HFFc6 (cell line): ENCODE results near the gene NFIA. TPM values are rescaled to one million over a fixed set of nuclear protein-coding genes. Genes with fewer than 3 reads are reported as not detected.

ENCODE experiments used
- DNase-seq: peaks from one replicate; pipeline ENCODE4 v3.0.0-alpha.2; 2018
- H3K27ac Mint-ChIP-seq: 2 replicates; pipeline ENCODE4 v1.8.0; 2020; ENCODE audit warnings: mild to moderate bottlenecking, mixed read lengths
- H3K27me3 Mint-ChIP-seq: 2 replicates; pipeline ENCODE4 v1.8.0; 2021; ENCODE audit warnings: mild to moderate bottlenecking, moderate library complexity, mixed read lengths; ENCODE audit not compliant: insufficient read depth
- H3K36me3 Mint-ChIP-seq: 2 replicates; pipeline ENCODE4 v1.8.0; 2021; ENCODE audit warnings: low read depth, mixed read lengths
- H3K4me1 Mint-ChIP-seq: 2 replicates; pipeline ENCODE4 v1.8.0; 2020; ENCODE audit warnings: low read depth, mixed read lengths
- H3K4me3 Mint-ChIP-seq: 2 replicates; pipeline ENCODE4 v1.8.0; 2020; ENCODE audit warnings: mild to moderate bottlenecking, moderate library complexity, mixed read lengths
- H3K9me3 Mint-ChIP-seq: 2 replicates; pipeline ENCODE4 v1.8.0; 2020; ENCODE audit warnings: mild to moderate bottlenecking, mixed read lengths
- total RNA-seq, 6 experiments: library from RNA; stranded (reverse); fragmentation: NEBNext Ultra II Directional; extraction: Animal tissue kit (Norgen Biotek cat#: 25700); gene quantifications; 2 replicates in 1 of 6; 3 replicates in 5 of 6; pipeline ENCODE4 v1.2.3, GENCODE V29; 2021
- TF ChIP-seq, protein P1 (sequence below): fragments of 200-600 bp; sonication (generic); IDR thresholded peaks from 2 replicates; pipeline ENCODE4 v1.5.0; 2021; ENCODE audit warnings: antibody characterized with exemption, mild to moderate bottlenecking

NFIA gene
- total RNA-seq, 6 experiments from 2014 or later, result 8.5 to 11.3 (median 10.4) TPM

DNA sequence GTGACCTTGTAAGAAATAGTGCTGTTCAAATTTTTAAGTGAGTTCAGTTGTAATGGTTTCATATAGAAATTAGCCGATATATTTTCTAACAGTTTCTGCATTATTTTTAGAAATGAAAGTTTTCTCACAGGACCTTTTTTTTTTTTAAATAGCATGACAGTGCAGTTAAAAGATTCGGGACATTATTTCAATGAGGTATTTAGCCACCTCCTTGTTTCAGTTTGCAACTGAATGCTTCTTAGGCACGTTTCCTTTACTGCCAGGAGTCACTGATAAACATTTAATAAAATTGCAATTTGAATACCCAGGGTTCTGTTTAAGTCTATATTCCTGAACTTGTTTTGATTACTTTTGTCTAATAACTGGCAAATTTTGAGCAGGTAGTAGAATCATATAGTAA is 337.9 kb downstream of the NFIA start:
- DNase-seq, result no peak
- no peaks in the 10 kb centered on the region for H3K9me3 Mint-ChIP-seq
- no peak overlapping the region for H3K4me3 Mint-ChIP-seq
- no peaks in the 10 kb centered on the region for H3K27me3 Mint-ChIP-seq
- no peaks in the 10 kb centered on the region for H3K4me1 Mint-ChIP-seq
- TF ChIP-seq, protein P1, sequence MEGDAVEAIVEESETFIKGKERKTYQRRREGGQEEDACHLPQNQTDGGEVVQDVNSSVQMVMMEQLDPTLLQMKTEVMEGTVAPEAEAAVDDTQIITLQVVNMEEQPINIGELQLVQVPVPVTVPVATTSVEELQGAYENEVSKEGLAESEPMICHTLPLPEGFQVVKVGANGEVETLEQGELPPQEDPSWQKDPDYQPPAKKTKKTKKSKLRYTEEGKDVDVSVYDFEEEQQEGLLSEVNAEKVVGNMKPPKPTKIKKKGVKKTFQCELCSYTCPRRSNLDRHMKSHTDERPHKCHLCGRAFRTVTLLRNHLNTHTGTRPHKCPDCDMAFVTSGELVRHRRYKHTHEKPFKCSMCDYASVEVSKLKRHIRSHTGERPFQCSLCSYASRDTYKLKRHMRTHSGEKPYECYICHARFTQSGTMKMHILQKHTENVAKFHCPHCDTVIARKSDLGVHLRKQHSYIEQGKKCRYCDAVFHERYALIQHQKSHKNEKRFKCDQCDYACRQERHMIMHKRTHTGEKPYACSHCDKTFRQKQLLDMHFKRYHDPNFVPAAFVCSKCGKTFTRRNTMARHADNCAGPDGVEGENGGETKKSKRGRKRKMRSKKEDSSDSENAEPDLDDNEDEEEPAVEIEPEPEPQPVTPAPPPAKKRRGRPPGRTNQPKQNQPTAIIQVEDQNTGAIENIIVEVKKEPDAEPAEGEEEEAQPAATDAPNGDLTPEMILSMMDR, result no peak
- no peak overlapping the region for H3K27ac Mint-ChIP-seq
- H3K36me3 Mint-ChIP-seq, result no peaks in the 10 kb centered on the region

DNA sequence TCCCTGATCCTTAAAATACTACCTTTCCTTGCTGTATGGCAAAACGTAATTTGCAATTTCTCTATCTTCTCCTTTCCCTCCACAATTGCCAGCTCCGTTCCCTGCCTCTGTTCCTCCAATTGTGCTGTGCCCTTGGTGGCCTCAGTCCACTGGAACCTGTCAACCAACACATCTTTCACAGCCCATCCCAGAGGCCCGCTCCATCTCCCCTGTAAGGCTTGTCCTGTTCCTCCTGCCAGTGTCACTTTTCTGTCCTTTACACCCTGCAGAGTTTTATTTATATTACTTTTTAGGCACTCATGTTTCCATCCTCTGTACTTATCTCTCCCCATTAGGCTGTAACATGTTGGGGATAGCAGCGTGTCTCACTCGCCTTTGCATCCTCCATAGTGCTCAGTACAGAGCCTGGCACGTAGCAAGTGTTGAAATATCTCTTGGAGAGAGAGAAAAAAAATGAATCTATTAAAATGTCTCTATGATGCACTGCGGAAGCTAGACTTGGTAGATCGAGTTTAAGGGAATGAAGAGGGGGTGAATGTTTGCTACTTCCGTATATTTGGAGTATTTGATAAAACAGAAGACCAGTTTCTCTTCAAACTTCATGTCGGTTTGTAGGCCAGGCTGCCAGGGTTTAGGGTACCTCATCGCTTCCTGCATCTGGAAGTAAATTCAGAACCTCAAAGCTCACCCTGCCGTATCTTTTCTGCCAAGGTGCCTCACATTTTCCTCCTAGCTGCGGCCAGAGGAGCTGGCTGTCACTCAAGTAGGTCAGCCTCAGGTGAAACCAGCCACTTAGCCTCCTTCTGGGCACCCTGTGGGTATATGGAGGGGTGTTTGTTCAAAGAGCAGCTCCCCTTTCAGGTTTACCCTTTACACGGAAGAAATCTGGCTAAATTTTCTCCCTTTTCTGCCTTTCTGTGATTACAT is 338.8 kb downstream of the NFIA start:
- H3K9me3 Mint-ChIP-seq, result no peaks in the 10 kb centered on the region
- DNase-seq, result no peak
- H3K4me1 Mint-ChIP-seq, result no peaks in the 10 kb centered on the region
- no peak overlapping the region for H3K4me3 Mint-ChIP-seq
- H3K36me3 Mint-ChIP-seq, result no peaks in the 10 kb centered on the region
- H3K27me3 Mint-ChIP-seq, result peaks cover under 1% of the 10 kb centered on the region; the same call in 1 of the 2 replicates
- TF ChIP-seq, protein P1, result no peak
- H3K27ac Mint-ChIP-seq, result no peak overlapping the region

DNA sequence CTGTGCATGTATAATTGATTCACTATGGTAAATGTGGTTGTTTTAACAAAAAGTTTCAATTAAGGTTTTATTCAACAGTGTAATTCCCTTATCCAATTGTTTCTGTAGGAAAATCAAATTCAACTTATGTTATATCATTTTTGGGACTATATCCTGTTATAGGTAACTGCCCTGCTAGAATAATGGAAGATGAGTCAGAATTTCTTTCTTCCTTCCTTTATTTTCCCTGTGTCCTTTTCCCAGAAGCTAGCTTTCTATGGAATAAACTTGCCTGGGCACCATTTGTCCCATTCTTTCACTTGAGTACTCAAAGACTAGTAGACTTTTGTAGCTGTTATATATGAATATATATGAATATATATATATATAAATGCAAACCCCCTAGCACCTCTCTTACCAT is 341.3 kb downstream of the NFIA start:
- Mint-ChIP-seq H3K36me3 (no peaks in the 10 kb centered on the region), H3K9me3 (no peaks in the 10 kb centered on the region), H3K4me1 (no peaks in the 10 kb centered on the region), H3K27me3 (peaks cover 3% of the 10 kb centered on the region), H3K4me3 (no peak overlapping the region), H3K27ac (no peak overlapping the region)
- DNase-seq, result no peak
- TF ChIP-seq, protein P1, result no peak

DNA sequence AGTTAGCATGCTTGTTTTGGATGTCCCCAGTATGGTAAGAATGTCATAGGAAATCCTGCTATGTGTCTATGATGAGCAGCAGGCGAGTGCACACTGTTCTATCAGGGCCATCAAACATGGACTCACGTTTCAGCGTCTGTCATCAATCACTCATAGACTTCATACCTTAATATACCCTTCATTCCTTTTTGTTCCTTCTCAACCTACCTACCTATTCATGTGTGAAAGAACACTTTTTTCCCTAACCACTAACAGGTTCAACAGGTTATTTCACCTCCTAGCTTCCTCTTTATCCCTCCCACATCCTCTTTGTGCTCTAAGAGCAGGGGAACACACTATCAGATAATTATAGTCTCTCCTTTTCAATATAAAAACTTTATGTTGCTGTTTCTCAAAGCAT is 342.0 kb downstream of the NFIA start:
- H3K4me3 Mint-ChIP-seq, result no peak overlapping the region
- no peak for DNase-seq
- TF ChIP-seq, protein P1, result no peak
- peaks cover 3% of the 10 kb centered on the region for H3K27me3 Mint-ChIP-seq
- no peak overlapping the region for H3K27ac Mint-ChIP-seq
- H3K9me3 Mint-ChIP-seq, result no peaks in the 10 kb centered on the region
- no peaks in the 10 kb centered on the region for H3K36me3 Mint-ChIP-seq
- no peaks in the 10 kb centered on the region for H3K4me1 Mint-ChIP-seq

DNA sequence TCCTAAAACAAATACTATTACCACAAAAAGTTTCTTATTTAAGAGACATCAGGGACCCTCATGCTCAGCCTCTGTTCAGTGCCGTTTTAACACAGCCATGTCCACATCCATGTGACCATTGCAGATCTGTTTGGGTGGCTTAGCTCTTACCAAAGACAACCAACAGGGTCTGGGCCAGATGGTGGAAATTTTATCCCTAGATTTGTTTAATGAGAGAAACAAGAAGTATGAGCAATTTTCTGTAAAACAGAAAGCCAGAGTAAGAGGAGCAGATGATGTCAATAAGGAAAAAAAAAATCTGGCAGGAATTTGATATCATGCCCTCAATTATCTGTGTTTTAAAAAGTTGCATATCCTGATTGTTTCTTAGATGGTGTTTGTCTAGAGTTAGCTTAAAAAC is 342.7 kb downstream of the NFIA start:
- Mint-ChIP-seq H3K4me1 (no peaks in the 10 kb centered on the region), H3K36me3 (no peaks in the 10 kb centered on the region), H3K27me3 (peaks cover 3% of the 10 kb centered on the region), H3K27ac (no peak overlapping the region), H3K4me3 (no peak overlapping the region), H3K9me3 (no peaks in the 10 kb centered on the region)
- TF ChIP-seq, protein P1, result no peak
- no peak for DNase-seq
